H1 (cell line): Measurements from ENCODE around the gene ELOF1. TPM values are rescaled to one million over a fixed set of nuclear protein-coding genes. Genes with fewer than 3 reads are reported as not detected.

Experiments
- CTCF ChIA-PET: fragments of 300-600 bp; sonication (Branson Sonifier 250); formaldehyde crosslinking; loops from one replicate; lab custom pipeline; 2021; ENCODE audit not compliant: partially characterized antibody; lab: Charles Lee
- POLR2A ChIA-PET: fragments of 300-600 bp; sonication (Branson Sonifier 250); formaldehyde crosslinking; loops from one replicate; lab custom pipeline; 2021; ENCODE audit warnings: inconsistent platforms; ENCODE audit not compliant: partially characterized antibody; lab: Charles Lee
- DNase-seq, 2 experiments: peaks; one replicate each; pipeline versions ENCODE4 v3.0.0 to v3.0.0-alpha.2; 2010 to 2022; ENCODE audit warnings: low spot score in 2 of 2, low read depth in 1 of 2, mixed read lengths in 1 of 2
- FAIRE-seq: peaks from 2 replicates; lab custom pipeline; 2011; peaks lifted over from hg19 to GRCh38; lab: Jason Lieb, UNC
- H2AFZ ChIP-seq: 2 replicates; pipeline ENCODE4 v1.8.1; 2012; ENCODE audit warnings: low read length, inconsistent platforms
- H2AK5ac ChIP-seq: 2 replicates; pipeline ENCODE4 v1.6.1; 2013; ENCODE audit warnings: low read depth, low read length
- H2BK120ac ChIP-seq: replicated peaks from 2 replicates; pipeline ENCODE3; 2013; ENCODE audit warnings: low read depth, low read length, inconsistent platforms
- H2BK12ac ChIP-seq: 2 replicates; pipeline ENCODE4 v1.6.1; 2013; ENCODE audit warnings: low read depth, low read length
- H2BK15ac ChIP-seq: 2 replicates; pipeline ENCODE4 v1.6.1; 2013; ENCODE audit warnings: low read length
- H2BK20ac ChIP-seq: 2 replicates; pipeline ENCODE4 v1.6.1; 2013; ENCODE audit warnings: low read length
- H2BK5ac ChIP-seq: 2 replicates; pipeline ENCODE4 v1.6.1; 2013; ENCODE audit warnings: low read depth, low read length
- H3K14ac ChIP-seq: 2 replicates; pipeline ENCODE4 v1.6.1; 2013; ENCODE audit warnings: inconsistent platforms; ENCODE audit not compliant: insufficient read length
- H3K18ac ChIP-seq: 2 replicates; pipeline ENCODE4 v1.6.1; 2013; ENCODE audit warnings: low read length; ENCODE audit errors: extremely low read depth
- H3K23ac ChIP-seq: 2 replicates; pipeline ENCODE4 v1.6.1; 2013; ENCODE audit warnings: inconsistent platforms; ENCODE audit not compliant: insufficient read length
- H3K23me2 ChIP-seq: 2 replicates; pipeline ENCODE4 v1.6.1; 2013; ENCODE audit warnings: low read depth, low read length
- H3K27ac ChIP-seq: 2 replicates; pipeline ENCODE4 v1.6.1; 2011; ENCODE audit warnings: low read depth, low read length, inconsistent platforms
- H3K27me3 ChIP-seq, 4 experiments: replicated peaks in 1 of 4; 1 replicate in 1 of 4; 2 replicates in 3 of 4; pipeline versions ENCODE4 v1.6.1 to v1.8.1; 2011 to 2013; ENCODE audit warnings: low read length in 3 of 4, mild to moderate bottlenecking in 3 of 4, inconsistent platforms in 2 of 4, mixed read lengths in 2 of 4, moderate library complexity in 1 of 4; ENCODE audit not compliant: control insufficient read depth in 3 of 4, insufficient read depth in 3 of 4; ENCODE audit errors: extremely low read depth in 1 of 4
- H3K36me3 ChIP-seq, 4 experiments: 2 replicates each; pipeline versions ENCODE4 v1.6.1 to v1.8.1; 2011 to 2013; ENCODE audit warnings: mild to moderate bottlenecking in 4 of 4, low read length in 3 of 4, moderate library complexity in 2 of 4, control low read depth in 1 of 4, inconsistent platforms in 1 of 4; ENCODE audit not compliant: insufficient read depth in 4 of 4, control insufficient read depth in 2 of 4
- H3K4ac ChIP-seq: replicated peaks from 2 replicates; pipeline ENCODE3; 2013; ENCODE audit warnings: low read length, low read depth, mixed read lengths, inconsistent platforms; ENCODE audit not compliant: insufficient read length
- H3K4me1 ChIP-seq, 4 experiments: replicated peaks in 1 of 4; 1 replicate in 1 of 4; 2 replicates in 3 of 4; pipeline versions ENCODE4 v1.6.1 to v1.8.1; 2011 to 2013; ENCODE audit warnings: low read length in 3 of 4, inconsistent platforms in 2 of 4, mixed read lengths in 1 of 4; ENCODE audit not compliant: insufficient read depth in 4 of 4, control insufficient read depth in 3 of 4
- H3K4me2 ChIP-seq, 2 experiments: 2 replicates each; pipeline versions ENCODE4 v1.6.1 to v1.8.1; 2011 to 2013; ENCODE audit warnings: low read depth in 2 of 2, low read length in 2 of 2, control low read depth in 1 of 2, inconsistent platforms in 1 of 2, mild to moderate bottlenecking in 1 of 2; ENCODE audit not compliant: insufficient read depth in 1 of 2
- H3K4me3 ChIP-seq, 4 experiments: fragments of 200-600, 300-600 bp in 1 of 4; sonication (generic), shearing (Covaris generic), sonication (Bioruptor Twin) in 1 of 4; 2 replicates each; pipeline versions ENCODE4 v1.5.1 to v1.8.1; 2011 to 2016; ENCODE audit warnings: low read length in 4 of 4, low read depth in 3 of 4, control low read depth in 2 of 4, inconsistent platforms in 2 of 4, mild to moderate bottlenecking in 2 of 4, mixed read lengths in 1 of 4, moderate library complexity in 1 of 4; ENCODE audit not compliant: insufficient read depth in 2 of 4; ENCODE audit errors: extremely low read depth in 1 of 4
- H3K56ac ChIP-seq: replicated peaks from 2 replicates; pipeline ENCODE3; 2013; ENCODE audit warnings: low read depth, mild to moderate bottlenecking, mixed read lengths, low read length, inconsistent platforms; ENCODE audit not compliant: insufficient read length
- H3K79me1 ChIP-seq: 2 replicates; pipeline ENCODE4 v1.6.1; 2013; ENCODE audit warnings: low read depth, low read length, control low read depth
- H3K79me2 ChIP-seq, 2 experiments: 2 replicates each; pipeline versions ENCODE4 v1.6.1 to v1.8.1; 2012 to 2013; ENCODE audit warnings: low read length in 2 of 2, mild to moderate bottlenecking in 2 of 2, inconsistent platforms in 1 of 2; ENCODE audit not compliant: insufficient read depth in 2 of 2, control insufficient read depth in 1 of 2
- H3K9ac ChIP-seq, 4 experiments: replicated peaks in 1 of 4; 1 replicate in 1 of 4; 2 replicates in 3 of 4; pipeline versions ENCODE4 v1.6.1 to v1.8.1; 2011 to 2013; ENCODE audit warnings: low read depth in 3 of 4, low read length in 3 of 4, control low read depth in 2 of 4, mild to moderate bottlenecking in 2 of 4, moderate library complexity in 2 of 4, inconsistent platforms in 1 of 4; ENCODE audit errors: extremely low read depth in 1 of 4
- H3K9me3 ChIP-seq, 2 experiments: 2 replicates each; pipeline versions ENCODE4 v1.6.1 to v1.8.1; 2012 to 2013; ENCODE audit warnings: mild to moderate bottlenecking in 2 of 2, moderate library complexity in 2 of 2, control low read depth in 1 of 2, inconsistent platforms in 1 of 2, low read depth in 1 of 2, low read length in 1 of 2, mixed read lengths in 1 of 2; ENCODE audit not compliant: insufficient read depth in 2 of 2
- H4K20me1 ChIP-seq, 2 experiments: replicated peaks in 1 of 2; 2 replicates each; pipeline versions ENCODE3 to v1.8.1; 2011 to 2013; ENCODE audit warnings: inconsistent platforms in 2 of 2, low read length in 2 of 2, mild to moderate bottlenecking in 1 of 2; ENCODE audit not compliant: insufficient read depth in 2 of 2, control insufficient read depth in 1 of 2
- H4K5ac ChIP-seq: 2 replicates; pipeline ENCODE4 v1.6.1; 2013; ENCODE audit warnings: low read length, low read depth, mixed read lengths, inconsistent platforms; ENCODE audit not compliant: insufficient read length
- H4K8ac ChIP-seq: 2 replicates; pipeline ENCODE4 v1.8.0; 2013; ENCODE audit warnings: mild to moderate bottlenecking, moderate library complexity, low read length, inconsistent platforms; ENCODE audit not compliant: insufficient read depth; ENCODE audit errors: extremely low read depth
- H4K91ac ChIP-seq: replicated peaks from 2 replicates; pipeline ENCODE3; 2013; ENCODE audit warnings: low read length, mixed read lengths, inconsistent platforms; ENCODE audit not compliant: insufficient read length
- CEBPB ChIP-seq: IDR thresholded peaks from 2 replicates; pipeline ENCODE4 v1.6.1; 2012; ENCODE audit warnings: low read depth, low read length
- CTBP2 ChIP-seq: IDR thresholded peaks from 2 replicates; pipeline ENCODE4 v1.7.0; 2011; ENCODE audit warnings: borderline replicate concordance, mild to moderate bottlenecking, moderate library complexity, mixed read lengths, low read length; ENCODE audit not compliant: insufficient read depth, insufficient read length
- JUN ChIP-seq: IDR thresholded peaks from 2 replicates; pipeline ENCODE4 v1.6.1; 2011; ENCODE audit warnings: low read depth, mild to moderate bottlenecking, improper control_type of control experiment, low read length
- POLR2A ChIP-seq, 2 experiments: IDR thresholded peaks; 1 replicate in 1 of 2; 2 replicates in 1 of 2; pipeline ENCODE4 v1.6.1; 2011; ENCODE audit warnings: low read depth in 2 of 2, low read length in 2 of 2, mild to moderate bottlenecking in 2 of 2; ENCODE audit errors: control extremely low read depth in 1 of 2
- POLR2AphosphoS5 ChIP-seq: IDR thresholded peaks from 2 replicates; pipeline ENCODE4 v1.6.1; 2011; ENCODE audit warnings: low read depth, low read length
- POU5F1 ChIP-seq: IDR thresholded peaks from 2 replicates; pipeline ENCODE4 v1.6.1; 2011; ENCODE audit warnings: low read depth, mild to moderate bottlenecking, low read length, moderate library complexity
- RFX5 ChIP-seq: IDR thresholded peaks from 2 replicates; pipeline ENCODE4 v1.6.1; 2011; ENCODE audit warnings: low read depth, low read length, improper control_type of control experiment, borderline replicate concordance
- SAP30 ChIP-seq: fragments of 300-600 bp; sonication (generic); IDR thresholded peaks from 2 replicates; pipeline ENCODE4 v1.7.1; 2012; ENCODE audit warnings: low read length, moderate library complexity, mild to moderate bottlenecking, inconsistent platforms; ENCODE audit not compliant: insufficient read depth, insufficient replicate concordance
- ZNF274 ChIP-seq: IDR thresholded peaks from 2 replicates; pipeline ENCODE4 v1.7.0; 2012; ENCODE audit warnings: low read length, borderline replicate concordance; ENCODE audit errors: extremely low read depth
- WGBS, 2 experiments: shearing (Covaris generic) in 1 of 2; methylation state at CpG; one replicate each; pipeline versions ENCODE4 v1.1.6 to v1.1.7; 2013 to 2015; ENCODE audit warnings: low lambda C conversion rate in 2 of 2, mixed read lengths in 2 of 2, inconsistent platforms in 1 of 2, low coverage in 1 of 2, missing lambda C conversion rate in 1 of 2; ENCODE audit not compliant: insufficient replicate concordance in 2 of 2, insufficient coverage in 1 of 2, insufficient read length in 1 of 2; ENCODE audit errors: extremely low coverage in 1 of 2, missing lambda C conversion rate in 1 of 2; 5-methylcytosine and 5-hydroxymethylcytosine counted together
- polyA plus RNA-seq, 7 experiments: library from polyadenylated mRNA; depleted of rRNA in 3 of 7; stranded (reverse) in 5 of 7; unstranded in 2 of 7; fragments of >200 nt in 5 of 7; fragments of 200-250 nt in 2 of 7; gene quantifications; 1 replicate in 5 of 7; 2 replicates in 1 of 7; 4 replicates in 1 of 7; pipeline versions ENCODE4 v1.2.1 to v1.2.3, GENCODE V29; 2011 to 2013; ENCODE audit warnings: missing spikeins in 2 of 7, mixed read lengths in 2 of 7
- total RNA-seq: library from RNA; stranded (reverse); fragmentation: NEBNext Ultra II Directional; extraction: Animal tissue kit (Norgen Biotek cat#: 25700); gene quantifications from 2 replicates; pipeline ENCODE4 v1.2.1, GENCODE V29; 2021
- TF ChIP-seq, protein P1 (sequence below): IDR thresholded peaks from 2 replicates; pipeline ENCODE4 v1.6.1; 2011; ENCODE audit warnings: low read length, improper control_type of control experiment
- TF ChIP-seq, protein P2 (sequence below): IDR thresholded peaks from 2 replicates; pipeline ENCODE4 v1.6.1; 2012; ENCODE audit warnings: low read length, inconsistent platforms

Gene ELOF1
- total and polyA plus RNA-seq, 2 of the 8 experiments (the other 6 are each of a cell fraction or from before 2014, with no cell fraction given), result 84.2 to 101 TPM

- ChIA-PET CTCF (interaction anchor here (1.0 kb wide), 1 partner anchor 33 kb away, joined by 3 read pairs; no protein-coding TSS in a partner anchor), POLR2A (interaction anchor here (1.4 kb wide), 2 partner anchors 15 to 35 kb away, joined by 4 to 6 read pairs; partner anchors contain the start of gene ELOF1)
- Histone ChIP-seq H3K23me2 (no peaks in the 10 kb centered on the region; the same call in 1 of the 2 replicates), H2BK20ac (no peak overlapping the region), H4K8ac (no peak overlapping the region), H3K14ac (no peak overlapping the region), H3K27me3 (no peaks in the 10 kb centered on the region), H3K4me2 (no peak overlapping the region), H3K79me2 (peaks cover under 1 to 15% of the 10 kb centered on the region in 2 experiments; a peak in 3 of 4 replicates), H3K4ac (no peak overlapping the region), H2AK5ac (no peak overlapping the region), H3K9me3 (no peaks in the 10 kb centered on the region), H3K23ac (no peak overlapping the region), H3K9ac (no peak overlapping the region), H2BK5ac (no peak overlapping the region), H3K79me1 (no peaks in the 10 kb centered on the region; the same call in 1 of the 2 replicates), H4K20me1 (no peaks in the 10 kb centered on the region), H3K27ac (no peak overlapping the region), H4K5ac (no peak overlapping the region), H3K36me3 (peaks cover 0 to 2% (median 0%) of the 10 kb centered on the region in 4 experiments; a peak in 2 of 8 replicates), H2AFZ (no peak overlapping the region), H3K4me3 (no peak overlapping the region), H3K18ac (no peak overlapping the region), H3K56ac (no peak overlapping the region), H2BK120ac (no peak overlapping the region), H2BK12ac (no peak overlapping the region), H3K4me1 (no peaks in the 10 kb centered on the region; a peak in 1 of 7 replicates), H2BK15ac (no peak overlapping the region), H4K91ac (no peak overlapping the region)
- DNase-seq (no peak), FAIRE-seq (no peak)
- WGBS, 2 experiments, result 79% methylated on average over 4 of the region's 4 CpGs; no CpG with 5 or more reads in 1 of the 2 experiments
- TF ChIP-seq CTBP2 (no peak), POU5F1 (no peak), POLR2A (IDR thresholded peaks at IDR 0.05; ENCODE audit: control extremely low read depth in 1 of 2, low read depth in 2 of 2, low read length in 2 of 2) (no peak), SAP30 (no peak), ZNF274 (no peak), CEBPB (no peak), JUN (no peak), POLR2AphosphoS5 (no peak), RFX5 (no peak)
- TF ChIP-seq, protein P1, sequence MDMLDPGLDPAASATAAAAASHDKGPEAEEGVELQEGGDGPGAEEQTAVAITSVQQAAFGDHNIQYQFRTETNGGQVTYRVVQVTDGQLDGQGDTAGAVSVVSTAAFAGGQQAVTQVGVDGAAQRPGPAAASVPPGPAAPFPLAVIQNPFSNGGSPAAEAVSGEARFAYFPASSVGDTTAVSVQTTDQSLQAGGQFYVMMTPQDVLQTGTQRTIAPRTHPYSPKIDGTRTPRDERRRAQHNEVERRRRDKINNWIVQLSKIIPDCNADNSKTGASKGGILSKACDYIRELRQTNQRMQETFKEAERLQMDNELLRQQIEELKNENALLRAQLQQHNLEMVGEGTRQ, result no peak
- TF ChIP-seq, protein P2, sequence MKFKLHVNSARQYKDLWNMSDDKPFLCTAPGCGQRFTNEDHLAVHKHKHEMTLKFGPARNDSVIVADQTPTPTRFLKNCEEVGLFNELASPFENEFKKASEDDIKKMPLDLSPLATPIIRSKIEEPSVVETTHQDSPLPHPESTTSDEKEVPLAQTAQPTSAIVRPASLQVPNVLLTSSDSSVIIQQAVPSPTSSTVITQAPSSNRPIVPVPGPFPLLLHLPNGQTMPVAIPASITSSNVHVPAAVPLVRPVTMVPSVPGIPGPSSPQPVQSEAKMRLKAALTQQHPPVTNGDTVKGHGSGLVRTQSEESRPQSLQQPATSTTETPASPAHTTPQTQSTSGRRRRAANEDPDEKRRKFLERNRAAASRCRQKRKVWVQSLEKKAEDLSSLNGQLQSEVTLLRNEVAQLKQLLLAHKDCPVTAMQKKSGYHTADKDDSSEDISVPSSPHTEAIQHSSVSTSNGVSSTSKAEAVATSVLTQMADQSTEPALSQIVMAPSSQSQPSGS, result no peak
Observed at GRCh38 chr19:11594084-11594483, 35.1 kb upstream of the ELOF1 start.
